H4 (cell line): ENCODE results near the gene CEP152. TPM values are rescaled to one million over a fixed set of nuclear protein-coding genes. Genes with fewer than 3 reads are reported as not detected.

Experiments used
- DNase-seq: peaks from one replicate; pipeline ENCODE4 v3.0.0-alpha.2; 2015; ENCODE audit warnings: low spot score
- total RNA-seq: library from RNA; depleted of rRNA; stranded (reverse); fragments of >200 nt; shearing (Covaris generic); gene quantifications from 2 replicates; pipeline ENCODE4 v1.2.3, GENCODE V29; 2014; rRNA removed

CEP152 gene
- total RNA-seq, 1 experiment from 2014 or later = 9.7 TPM

DNA sequence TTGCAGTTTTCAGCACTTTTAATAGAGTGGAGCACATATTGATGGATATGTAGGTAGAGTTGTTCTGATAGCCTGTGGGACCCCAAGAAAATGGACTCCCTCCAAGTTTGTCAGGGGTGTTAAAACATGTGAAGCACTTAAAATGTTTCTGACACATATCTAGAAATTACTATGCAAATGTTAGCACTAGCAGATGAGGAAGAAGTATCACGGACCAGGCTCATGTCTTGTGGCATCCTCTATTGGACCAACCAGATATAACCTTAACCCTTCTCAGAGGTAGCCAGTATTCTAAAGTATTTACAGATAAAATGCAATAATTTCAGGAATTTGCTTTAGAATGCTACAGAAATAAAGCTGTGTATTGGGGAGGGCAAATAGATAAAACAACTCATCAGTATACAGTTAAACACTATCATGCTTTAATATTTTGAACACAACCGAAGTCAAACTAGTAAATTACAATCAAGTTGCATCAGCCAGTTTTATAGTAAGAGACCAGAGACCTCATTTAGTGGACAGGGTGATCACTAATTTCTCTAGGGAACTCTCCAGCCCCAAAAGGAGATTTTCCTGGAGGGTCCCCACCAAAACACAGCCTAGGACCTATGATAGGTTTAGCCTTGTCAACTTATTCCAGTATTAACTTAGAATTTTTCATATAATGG lies 108.2 kb downstream of the CEP152 start:
- no peak for DNase-seq

DNA sequence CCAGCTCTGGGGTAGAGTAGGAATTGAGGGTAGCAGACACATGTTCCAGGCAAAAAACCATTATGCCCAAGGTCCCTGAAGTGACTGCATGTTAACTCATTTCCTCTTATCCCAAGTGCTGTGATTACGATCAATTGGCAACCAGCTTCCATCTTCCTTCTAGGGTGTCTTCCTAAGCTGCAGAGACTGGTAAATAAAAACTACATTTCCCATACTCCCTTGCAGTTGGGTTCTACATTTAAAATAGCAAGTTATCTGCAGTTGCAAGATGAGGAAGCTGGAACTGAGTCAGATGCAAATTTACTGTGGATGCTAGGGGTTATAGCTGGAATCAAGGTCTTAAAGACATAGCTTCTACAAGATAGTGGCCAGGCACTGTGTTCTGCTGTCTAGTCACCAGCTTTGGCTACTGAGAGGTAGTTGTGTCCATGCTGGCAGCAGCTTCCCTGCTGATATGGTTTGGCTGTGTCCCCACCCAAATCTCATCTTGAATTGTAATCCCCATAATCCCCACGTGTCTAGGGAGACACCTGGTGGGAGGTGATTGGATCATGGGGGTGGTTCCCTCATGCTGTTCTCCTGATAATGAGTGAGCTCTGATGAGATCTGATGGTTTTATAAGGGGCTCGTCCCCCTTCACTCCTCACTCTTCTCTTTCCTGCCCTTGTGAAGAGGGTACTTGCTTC lies 114.1 kb downstream of the CEP152 start:
- no peak for DNase-seq

DNA sequence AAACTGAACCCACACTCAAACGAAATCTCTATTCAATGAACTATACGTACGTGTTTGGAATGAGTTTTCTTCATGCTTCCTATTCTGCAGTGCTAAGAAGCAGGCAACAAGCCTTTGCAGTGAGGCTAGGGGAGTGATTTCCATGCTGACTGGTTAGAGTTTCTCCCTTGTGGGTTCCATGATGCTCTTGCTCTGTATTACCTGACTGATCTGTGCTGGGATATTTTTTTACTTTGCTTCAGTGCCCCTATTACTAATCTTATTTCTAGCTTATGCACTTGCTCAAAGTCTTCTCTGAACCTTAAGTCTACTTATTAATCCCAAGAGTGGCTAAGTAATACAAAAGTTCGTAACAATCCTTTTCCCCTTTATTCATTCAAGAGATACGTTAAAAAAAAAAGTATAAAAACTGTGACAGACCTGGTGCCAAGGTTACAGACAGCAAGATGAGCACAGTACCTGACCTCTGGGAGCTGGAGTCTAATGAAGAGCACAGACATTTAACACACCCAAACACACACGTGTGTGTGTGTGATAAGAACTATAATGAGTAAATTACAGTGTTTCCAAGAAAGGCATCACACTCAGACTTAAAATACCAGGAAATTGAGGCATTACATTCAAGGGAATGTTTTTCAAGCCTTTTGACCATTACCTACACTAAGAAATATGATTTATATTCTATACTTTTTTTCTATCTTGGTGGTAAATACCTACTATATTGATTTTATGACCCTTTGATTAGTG lies 114.9 kb downstream of the CEP152 start:
- DNase-seq = no peak

DNA sequence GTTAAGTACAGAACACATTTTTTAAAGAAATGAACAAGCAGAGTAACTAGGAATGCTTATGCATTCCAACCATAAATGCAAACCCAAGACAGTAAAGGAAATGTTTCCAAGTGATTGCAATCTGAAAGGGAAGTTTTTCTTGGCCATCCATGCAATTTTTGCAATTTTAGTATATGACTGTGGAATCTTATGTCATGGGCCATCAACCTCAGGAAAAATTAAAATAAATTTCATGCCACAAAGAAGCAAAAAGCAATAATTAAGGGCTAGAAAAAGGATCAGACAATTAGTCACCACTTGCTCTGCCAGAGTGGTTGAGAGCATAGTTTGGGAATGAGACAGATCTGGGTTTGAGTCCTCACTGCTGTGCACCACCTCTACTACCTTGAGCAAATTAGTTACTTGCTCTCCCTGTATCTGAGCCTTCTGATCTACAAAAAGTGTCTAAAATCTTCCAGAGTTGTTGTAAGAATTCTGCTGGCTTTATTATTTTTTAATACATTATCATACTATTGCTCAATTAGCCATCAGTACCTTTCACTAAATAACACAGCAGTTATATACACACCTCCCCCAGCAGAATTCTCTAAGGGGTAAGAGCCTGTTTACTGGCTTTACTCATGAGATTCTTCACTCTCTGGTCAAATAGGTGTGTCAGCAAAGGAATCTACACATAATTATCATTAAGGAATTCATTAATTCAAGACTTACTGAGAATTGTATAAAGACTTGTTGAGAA lies 115.6 kb downstream of the CEP152 start:
- no peak for DNase-seq

DNA sequence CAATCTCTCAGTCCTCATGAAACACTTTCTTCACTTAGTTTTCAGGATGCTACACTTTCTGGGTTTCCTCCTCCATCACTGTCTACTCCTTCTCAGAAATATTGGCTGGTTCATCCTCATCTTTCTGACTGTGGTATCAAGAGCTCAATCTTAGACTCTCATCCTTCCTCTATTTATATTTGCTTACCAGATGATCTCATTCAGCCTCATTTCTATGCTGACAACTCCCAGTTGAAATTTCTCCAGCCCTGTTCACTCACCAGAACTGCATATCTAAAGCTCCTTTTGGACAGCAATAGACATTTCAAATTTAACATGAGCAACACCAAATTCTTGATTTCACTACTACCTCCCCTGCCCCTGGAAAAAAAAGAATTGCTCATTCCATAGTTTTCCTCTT lies 117.4 kb downstream of the CEP152 start:
- no peak for DNase-seq

DNA sequence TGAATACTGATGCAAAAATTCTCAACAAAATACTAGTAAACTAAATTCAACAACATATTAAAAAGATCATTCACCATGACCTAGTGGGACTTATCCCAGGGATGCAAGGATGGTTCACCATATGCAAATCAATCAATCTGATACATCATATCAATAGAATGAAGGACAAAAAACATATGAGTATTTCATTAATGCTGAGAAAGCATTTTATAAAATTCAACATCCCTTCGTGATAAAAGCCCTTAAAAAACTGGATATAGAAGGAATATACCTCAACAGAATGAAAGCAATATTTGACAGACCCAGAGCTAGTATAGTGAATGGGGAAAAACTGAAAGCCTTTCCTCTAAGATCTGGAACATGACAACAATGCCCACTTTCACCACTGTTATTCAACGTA lies 122.4 kb downstream of the CEP152 start:
- no peak for DNase-seq

Other genes with a start within 250 kb of the CEP152 start
- gene FBN1, start 165.4 kb downstream of the CEP152 start, total RNA-seq = 18.1 and 19.5 TPM in 2 replicates
- 343 and 403 TPM in 2 replicates for gene EID1, start 67.1 kb upstream of the CEP152 start, total RNA-seq
- gene SHC4, start 152.8 kb upstream of the CEP152 start, total RNA-seq = 0.93 and 1.3 TPM in 2 replicates
- gene SECISBP2L, start 235.4 kb upstream of the CEP152 start, total RNA-seq = 15.3 and 16.0 TPM in 2 replicates